ENCODE data around the gene CDK13.

CDK13 gene

DNA sequence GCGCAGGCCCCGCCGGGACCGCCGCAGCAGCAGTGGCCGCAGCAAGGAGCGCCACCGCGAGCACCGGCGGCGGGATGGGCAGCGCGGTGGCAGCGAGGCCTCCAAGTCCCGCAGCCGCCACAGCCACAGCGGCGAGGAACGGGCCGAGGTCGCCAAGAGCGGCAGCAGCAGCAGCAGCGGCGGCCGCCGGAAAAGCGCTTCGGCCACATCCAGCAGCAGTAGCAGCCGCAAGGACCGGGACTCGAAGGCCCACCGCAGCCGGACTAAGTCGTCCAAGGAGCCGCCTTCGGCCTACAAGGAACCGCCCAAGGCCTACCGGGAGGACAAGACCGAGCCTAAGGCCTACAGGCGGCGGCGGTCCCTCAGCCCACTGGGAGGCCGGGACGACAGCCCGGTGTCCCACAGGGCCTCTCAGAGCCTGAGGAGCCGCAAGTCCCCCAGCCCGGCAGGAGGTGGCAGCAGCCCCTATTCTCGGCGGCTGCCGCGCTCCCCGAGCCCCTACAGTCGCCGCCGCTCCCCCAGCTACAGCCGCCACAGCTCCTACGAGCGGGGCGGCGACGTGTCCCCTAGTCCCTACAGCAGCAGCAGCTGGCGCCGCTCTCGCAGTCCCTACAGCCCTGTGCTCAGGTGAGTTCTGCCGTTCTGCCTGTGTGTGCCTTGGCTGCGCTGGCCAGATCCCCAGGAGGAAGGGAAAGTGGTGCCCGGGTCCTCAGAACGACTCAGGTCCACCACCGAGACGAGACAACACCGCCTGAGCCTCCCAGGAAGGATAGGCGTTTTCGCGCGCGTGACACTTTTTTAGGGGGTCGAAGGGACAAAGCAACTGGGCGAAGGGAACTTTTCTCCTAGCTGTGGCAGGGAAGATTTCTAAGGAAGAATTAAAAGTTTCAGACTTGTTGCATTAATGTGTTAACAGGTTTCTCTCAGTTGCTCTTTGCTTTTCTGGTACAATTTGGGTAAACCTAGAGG is 1.5 kb downstream of the CDK13 start:
- peak overlapping the region; percentile 69 for H3K4me3 ChIP-seq (ENCODE audit: low read depth, low read length)
- H3K9me3 ChIP-seq: no peaks in the 10 kb centered on the region
- TF ChIP-seq, protein P1, sequence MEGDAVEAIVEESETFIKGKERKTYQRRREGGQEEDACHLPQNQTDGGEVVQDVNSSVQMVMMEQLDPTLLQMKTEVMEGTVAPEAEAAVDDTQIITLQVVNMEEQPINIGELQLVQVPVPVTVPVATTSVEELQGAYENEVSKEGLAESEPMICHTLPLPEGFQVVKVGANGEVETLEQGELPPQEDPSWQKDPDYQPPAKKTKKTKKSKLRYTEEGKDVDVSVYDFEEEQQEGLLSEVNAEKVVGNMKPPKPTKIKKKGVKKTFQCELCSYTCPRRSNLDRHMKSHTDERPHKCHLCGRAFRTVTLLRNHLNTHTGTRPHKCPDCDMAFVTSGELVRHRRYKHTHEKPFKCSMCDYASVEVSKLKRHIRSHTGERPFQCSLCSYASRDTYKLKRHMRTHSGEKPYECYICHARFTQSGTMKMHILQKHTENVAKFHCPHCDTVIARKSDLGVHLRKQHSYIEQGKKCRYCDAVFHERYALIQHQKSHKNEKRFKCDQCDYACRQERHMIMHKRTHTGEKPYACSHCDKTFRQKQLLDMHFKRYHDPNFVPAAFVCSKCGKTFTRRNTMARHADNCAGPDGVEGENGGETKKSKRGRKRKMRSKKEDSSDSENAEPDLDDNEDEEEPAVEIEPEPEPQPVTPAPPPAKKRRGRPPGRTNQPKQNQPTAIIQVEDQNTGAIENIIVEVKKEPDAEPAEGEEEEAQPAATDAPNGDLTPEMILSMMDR (IDR thresholded peaks at IDR 0.05; ENCODE audit: low read depth, low read length): peak; percentile 57
- H3K36me3 ChIP-seq: no peaks in the 10 kb centered on the region; the same call in 1 of the 2 replicates
- DNase-seq: peak; percentile 85
- no peaks in the 10 kb centered on the region for H3K27me3 ChIP-seq
- no peaks in the 10 kb centered on the region for H3K4me1 ChIP-seq

DNA sequence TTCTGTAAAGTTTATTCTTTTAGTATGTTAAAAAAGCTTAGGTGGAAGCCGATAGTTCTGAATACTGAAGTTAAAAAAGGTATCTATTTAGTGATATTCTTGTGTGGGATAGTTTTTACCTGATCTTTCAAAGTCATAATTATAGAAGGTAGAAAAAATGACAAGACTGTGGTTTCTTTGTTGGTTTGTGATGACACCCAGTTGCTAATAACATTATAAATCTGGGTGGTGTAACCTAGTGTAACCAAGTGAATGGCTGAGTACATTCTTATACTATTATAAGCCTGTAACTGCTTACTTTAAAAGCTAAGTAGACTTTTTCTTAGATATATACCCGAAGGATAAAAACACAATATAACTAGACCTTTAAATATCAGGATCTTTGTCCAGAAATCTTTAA is 2.3 kb downstream of the CDK13 start:
- no peaks in the 10 kb centered on the region for H3K9me3 ChIP-seq
- no peaks in the 10 kb centered on the region for H3K4me1 ChIP-seq
- no peaks in the 10 kb centered on the region; the same call in 1 of the 2 replicates for H3K36me3 ChIP-seq
- TF ChIP-seq, protein P1 (IDR thresholded peaks at IDR 0.05; ENCODE audit: low read depth, low read length): no peak
- no peak for DNase-seq
- H3K4me3 ChIP-seq (ENCODE audit: low read depth, low read length): peak overlapping the region; percentile 69
- H3K27me3 ChIP-seq: no peaks in the 10 kb centered on the region

DNA sequence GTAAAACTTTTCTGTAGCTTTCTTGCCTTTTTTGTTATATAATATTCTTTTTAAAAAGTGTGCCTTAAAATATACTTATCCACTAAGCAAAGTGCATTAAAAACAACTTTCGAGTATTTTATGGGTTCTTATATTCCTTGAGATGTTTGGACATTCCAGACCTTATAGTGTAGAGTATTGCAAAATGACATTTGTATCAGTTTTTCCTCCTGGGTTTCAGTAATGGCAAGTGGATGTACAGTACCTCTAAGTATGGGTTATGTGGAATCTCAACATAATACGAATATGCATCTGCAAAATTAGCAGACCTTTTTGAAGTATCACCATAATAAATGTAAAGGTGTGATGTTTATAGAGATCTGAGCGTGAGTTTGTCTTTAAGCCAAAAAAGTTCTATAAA is 2.7 kb downstream of the CDK13 start:
- peak overlapping the region; percentile 69 for H3K4me3 ChIP-seq (ENCODE audit: low read depth, low read length)
- H3K9me3 ChIP-seq: no peaks in the 10 kb centered on the region
- TF ChIP-seq, protein P1 (IDR thresholded peaks at IDR 0.05; ENCODE audit: low read depth, low read length): no peak
- no peaks in the 10 kb centered on the region for H3K4me1 ChIP-seq
- no peaks in the 10 kb centered on the region; the same call in 1 of the 2 replicates for H3K36me3 ChIP-seq
- DNase-seq: no peak
- no peaks in the 10 kb centered on the region for H3K27me3 ChIP-seq

DNA sequence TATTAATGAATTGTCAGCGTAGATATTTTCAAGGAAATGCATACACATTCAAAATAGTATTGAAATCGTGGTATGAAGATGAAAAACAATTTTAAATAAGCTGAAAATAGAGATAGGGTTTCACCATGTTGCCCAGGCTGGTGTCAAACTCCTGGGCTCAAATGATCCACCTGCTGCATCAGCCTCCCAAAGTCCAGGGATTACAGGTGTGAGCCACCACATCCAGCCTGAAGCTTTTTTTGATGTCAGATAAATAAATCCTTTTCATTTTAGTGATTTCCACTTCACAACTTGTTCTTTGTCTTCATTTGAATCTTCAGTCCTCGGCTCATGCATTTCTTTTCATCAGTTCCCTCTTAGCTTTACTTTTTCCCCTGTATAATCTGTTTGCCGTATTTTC is 4.6 kb downstream of the CDK13 start:
- Histone ChIP-seq H3K9me3 (no peaks in the 10 kb centered on the region), H3K27me3 (no peaks in the 10 kb centered on the region), H3K4me1 (no peaks in the 10 kb centered on the region), H3K36me3 (no peaks in the 10 kb centered on the region; the same call in 1 of the 2 replicates), H3K4me3 (ENCODE audit: low read depth, low read length) (no peak overlapping the region)
- TF ChIP-seq, protein P1 (IDR thresholded peaks at IDR 0.05; ENCODE audit: low read depth, low read length): no peak
- no peak for DNase-seq

DNA sequence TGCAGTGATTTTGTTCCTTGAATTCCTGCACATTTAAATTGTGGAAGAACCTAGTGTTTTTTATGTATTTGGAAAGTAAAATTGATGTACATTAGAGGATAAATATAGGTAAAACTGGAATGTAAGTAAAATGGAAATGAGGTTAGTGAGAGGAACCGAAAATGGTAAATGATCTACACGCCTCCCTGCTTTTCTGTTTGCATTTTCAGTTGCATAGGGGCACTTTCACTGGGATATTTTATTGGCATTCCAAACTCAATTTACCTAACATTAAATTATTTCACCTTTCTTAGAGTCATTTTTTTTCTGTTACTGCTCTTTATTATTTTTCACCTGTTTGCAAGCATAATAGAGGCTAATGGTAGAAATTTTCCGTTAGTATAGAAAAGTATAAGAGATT is 8.0 kb downstream of the CDK13 start:
- H3K27me3 ChIP-seq: no peaks in the 10 kb centered on the region
- TF ChIP-seq, protein P1 (IDR thresholded peaks at IDR 0.05; ENCODE audit: low read depth, low read length): no peak
- H3K4me3 ChIP-seq (ENCODE audit: low read depth, low read length): no peak overlapping the region
- no peaks in the 10 kb centered on the region for H3K4me1 ChIP-seq
- no peaks in the 10 kb centered on the region; the same call in 1 of the 2 replicates for H3K36me3 ChIP-seq
- DNase-seq: no peak
- no peaks in the 10 kb centered on the region for H3K9me3 ChIP-seq
